HCEC 1CT (cell line): ENCODE measurements around the gene ABCF2.

Source experiments
- DNase-seq: peaks from one replicate; pipeline ENCODE4 v3.0.0-alpha.2; 2017

ABCF2 gene

GRCh38 chr7:151172273-151173141 is 54.5 kb downstream of the ABCF2 start:
- DNase-seq: peak; percentile 58

GRCh38 chr7:151168787-151169162 is 58.2 kb downstream of the ABCF2 start:
- DNase-seq: no peak

GRCh38 chr7:151168003-151168786 is 58.8 kb downstream of the ABCF2 start:
- no peak for DNase-seq

GRCh38 chr7:151167197-151167961 is 59.6 kb downstream of the ABCF2 start, which contains the start of gene GBX1:
GBX1 (minus strand) TSS chr7:151167694; CDS start chr7:151167548, 146 bp downstream.
- no peak for DNase-seq

- DNase-seq: no peak
Measured at GRCh38 chr7:151166629-151167196, 60.3 kb downstream of the ABCF2 start.
